A549 (cell line): ENCODE results near the gene ZBTB14. TPM values are rescaled to one million over a fixed set of nuclear protein-coding genes. Genes with fewer than 3 reads are reported as not detected.

Experiments used
- ATAC-seq, 2 experiments: fragments of 200-7000 bp in 1 of 2; fragments of >200 bp in 1 of 2; cut with Nextera tagmentation in 1 of 2; cut with Tn5 transposase in 1 of 2; 3 replicates each; pipeline versions ENCODE4 v1.8.0 to v1.9.1; 2018 to 2020; ENCODE audit warnings: mild to moderate bottlenecking in 1 of 2, moderate library complexity in 1 of 2
- CTCF ChIA-PET: fragments of 300-600 bp; sonication (Branson Sonifier 250); formaldehyde crosslinking; extraction: SDS; loops from one replicate; lab custom pipeline; 2021; ENCODE audit warnings: antibody characterized with exemption, inconsistent platforms; lab: Yijun Ruan, JAX
- POLR2A ChIA-PET: fragments of 350-600 bp; formaldehyde crosslinking; extraction: SDS; loops from one replicate; lab custom pipeline; 2021; ENCODE audit warnings: antibody characterized with exemption, inconsistent platforms; lab: Yijun Ruan, JAX
- DNase-seq, 2 experiments: peaks; one replicate each; pipeline versions ENCODE4 v3.0.0 to v3.0.0-alpha.2; 2011 to 2016; ENCODE audit warnings: low read depth in 1 of 2, low spot score in 1 of 2
- FAIRE-seq: peaks from 2 replicates; lab custom pipeline; 2011; peaks lifted over from hg19 to GRCh38; lab: Jason Lieb, UNC
- H3K27ac ChIP-seq, 2 experiments: fragments of >200 bp; sonication (Bioruptor Twin); formaldehyde crosslinking; 3 replicates each; pipeline ENCODE4 v1.5.1; 2016 to 2017
- H3K4me1 ChIP-seq: fragments of >200 bp; sonication (Bioruptor Twin); formaldehyde crosslinking; 3 replicates; pipeline ENCODE4 v1.6.1; 2016
- H3K4me2 ChIP-seq: fragments of >200 bp; sonication (Bioruptor Twin); formaldehyde crosslinking; 3 replicates; pipeline ENCODE4 v1.6.1; 2016
- H3K4me3 ChIP-seq: fragments of >200 bp; sonication (Bioruptor Twin); formaldehyde crosslinking; 3 replicates; pipeline ENCODE4 v1.5.1; 2016
- H3K9me3 ChIP-seq: fragments of >200 bp; sonication (Bioruptor Twin); formaldehyde crosslinking; 3 replicates; pipeline ENCODE4 v1.6.1; 2016
- ATOH8 ChIP-seq: fragments of 250-450 bp; sonication (Bioruptor Pico); IDR thresholded peaks from 2 replicates; pipeline ENCODE4 v1.5.0; 2020; ENCODE audit warnings: low read depth, mild to moderate bottlenecking, moderate library complexity
- CBX2 ChIP-seq: fragments of 200-600 bp; sonication (generic); IDR thresholded peaks from 2 replicates; pipeline ENCODE4 v1.6.1; 2016; ENCODE audit warnings: low read depth, mild to moderate bottlenecking, borderline replicate concordance
- CBX8 ChIP-seq: fragments of 200-600 bp; sonication (generic); IDR thresholded peaks from 2 replicates; pipeline ENCODE4 v1.6.1; 2016
- CEBPB ChIP-seq, 2 experiments: fragments of >200 bp in 1 of 2; sonication (Bioruptor Twin) in 1 of 2; formaldehyde crosslinking in 1 of 2; IDR thresholded peaks; 2 replicates each; pipeline ENCODE4 v1.6.1; 2012 to 2016
- CHD4 ChIP-seq: fragments of 200-600 bp; sonication (generic); IDR thresholded peaks from 2 replicates; pipeline ENCODE4 v1.6.1; 2016; ENCODE audit warnings: antibody characterized with exemption, mild to moderate bottlenecking, borderline replicate concordance
- E2F6 ChIP-seq: IDR thresholded peaks from 2 replicates; pipeline ENCODE4 v1.6.1; 2012; ENCODE audit warnings: low read depth, borderline replicate concordance
- EHF ChIP-seq: fragments of 250-450 bp; sonication (Bioruptor Pico); IDR thresholded peaks from 2 replicates; pipeline ENCODE4 v1.5.0; 2020; ENCODE audit warnings: mild to moderate bottlenecking
- FOSB ChIP-seq: fragments of 250-450 bp; sonication (Bioruptor Pico); IDR thresholded peaks from 2 replicates; pipeline ENCODE4 v1.5.0; 2020; ENCODE audit warnings: mild to moderate bottlenecking, moderate library complexity
- FOXS1 ChIP-seq: fragments of 250-450 bp; sonication (Bioruptor Pico); IDR thresholded peaks from 2 replicates; pipeline ENCODE4 v1.5.0; 2020; ENCODE audit warnings: mild to moderate bottlenecking, moderate library complexity
- HDAC2 ChIP-seq: fragments of 200-600 bp; sonication (generic); IDR thresholded peaks from 2 replicates; pipeline ENCODE4 v1.6.1; 2016
- HOXA7 ChIP-seq: fragments of 250-450 bp; sonication (Bioruptor Pico); IDR thresholded peaks from 2 replicates; pipeline ENCODE4 v1.5.0; 2020; ENCODE audit warnings: mild to moderate bottlenecking, moderate library complexity
- HOXB13 ChIP-seq: fragments of 250-450 bp; sonication (Bioruptor Pico); IDR thresholded peaks from 2 replicates; pipeline ENCODE4 v1.5.0; 2020; ENCODE audit warnings: low read depth, mild to moderate bottlenecking, moderate library complexity
- MAFK ChIP-seq: fragments of 450-650 bp; IDR thresholded peaks from 2 replicates; pipeline ENCODE4 v1.6.1; 2014; ENCODE audit not compliant: partially characterized antibody
- MAX ChIP-seq: IDR thresholded peaks from 2 replicates; pipeline ENCODE4 v1.6.1; 2012
- NFE2L2 ChIP-seq: fragments of 150-350 bp; conservative IDR thresholded peaks from 2 replicates; pipeline ENCODE4 v1.6.1; 2014; ENCODE audit warnings: low read length
- NPAS2 ChIP-seq: fragments of 250-450 bp; sonication (Bioruptor Pico); IDR thresholded peaks from 2 replicates; pipeline ENCODE4 v1.8.0; 2022; ENCODE audit warnings: mild to moderate bottlenecking, moderate library complexity, borderline replicate concordance
- NR3C1 ChIP-seq: fragments of >200 bp; sonication (Bioruptor Twin); formaldehyde crosslinking; IDR thresholded peaks from 3 replicates; pipeline ENCODE4 v1.6.1; 2017
- POLR2A ChIP-seq: IDR thresholded peaks from 2 replicates; pipeline ENCODE4 v1.6.1; 2012; ENCODE audit warnings: mild to moderate bottlenecking, low read length
- RAD21 ChIP-seq, 2 experiments: fragments of >200 bp in 1 of 2; sonication (Bioruptor Twin) in 1 of 2; formaldehyde crosslinking in 1 of 2; IDR thresholded peaks in 1 of 2; conservative IDR thresholded peaks in 1 of 2; 2 replicates in 1 of 2; 3 replicates in 1 of 2; pipeline ENCODE4 v1.6.1; 2012 to 2018; ENCODE audit warnings: inconsistent platforms in 1 of 2
- RNF2 ChIP-seq: fragments of 200-600 bp; sonication (generic); IDR thresholded peaks from 2 replicates; pipeline ENCODE4 v1.6.1; 2016; ENCODE audit warnings: low read depth, mild to moderate bottlenecking, antibody characterized with exemption, moderate library complexity, borderline replicate concordance
- SMC3 ChIP-seq: fragments of >200 bp; sonication (Bioruptor Twin); formaldehyde crosslinking; IDR thresholded peaks from 3 replicates; pipeline ENCODE4 v1.6.1; 2018; ENCODE audit warnings: inconsistent platforms
- TFCP2L1 ChIP-seq: fragments of 250-450 bp; sonication (Bioruptor Pico); IDR thresholded peaks from 2 replicates; pipeline ENCODE4 v1.5.0; 2021; ENCODE audit warnings: mild to moderate bottlenecking
- TP53 ChIP-seq: fragments of 250-450 bp; sonication (Bioruptor Pico); IDR thresholded peaks from 2 replicates; pipeline ENCODE4 v1.5.0; 2021; ENCODE audit warnings: mild to moderate bottlenecking, moderate library complexity
- ZNF302 ChIP-seq: fragments of 250-450 bp; sonication (Bioruptor Pico); IDR thresholded peaks from 2 replicates; pipeline ENCODE4 v1.9.0; 2021; ENCODE audit warnings: inconsistent platforms, mild to moderate bottlenecking, moderate library complexity
- ZSCAN20 ChIP-seq: fragments of 250-450 bp; sonication (Bioruptor Pico); IDR thresholded peaks from 2 replicates; pipeline ENCODE4 v1.8.0; 2022; ENCODE audit warnings: mild to moderate bottlenecking, moderate library complexity
- WGBS: methylation state at CpG from one replicate; pipeline ENCODE4 v1.1.6; 2017; ENCODE audit errors: missing lambda C conversion rate; 5-methylcytosine and 5-hydroxymethylcytosine counted together
- polyA plus RNA-seq, 4 experiments: library from polyadenylated mRNA; depleted of rRNA in 3 of 4; stranded (reverse); fragments of >200 nt; fragmentation: RNase III in 1 of 4; extraction: RNeasy Plus Mini Kit Qiagen cat#74134 plus additional on column Dnase treatment in 1 of 4; gene quantifications; 2 replicates in 3 of 4; 3 replicates in 1 of 4; pipeline ENCODE4 v1.2.3, GENCODE V29; 2011 to 2017
- TF ChIP-seq, protein P1 (sequence below): fragments of 250-450 bp; sonication (Bioruptor Pico); IDR thresholded peaks from 2 replicates; pipeline ENCODE4 v1.5.0; 2021; ENCODE audit warnings: mild to moderate bottlenecking, moderate library complexity, borderline replicate concordance
- TF ChIP-seq, protein P2 (sequence below): fragments of 450-650 bp; IDR thresholded peaks from 2 replicates; pipeline ENCODE4 v1.6.1; 2014; ENCODE audit warnings: antibody characterized with exemption

ZBTB14 gene
- polyA plus RNA-seq, 2 of the 4 experiments (the other 2 are of a cell fraction), result 7.1 to 23.4 TPM

GRCh38 chr18:5266721-5267120, 28.8 kb downstream of the ZBTB14 start:
- 5% methylated on average over 3 of the region's 3 CpGs for WGBS
- Histone ChIP-seq H3K4me3 (no peak overlapping the region), H3K27ac (no peak overlapping the region), H3K4me1 (no peaks in the 10 kb centered on the region), H3K9me3 (no peaks in the 10 kb centered on the region), H3K4me2 (no peak overlapping the region)
- FAIRE-seq, result no peak
- ChIA-PET CTCF (no interaction called here), POLR2A (no interaction called here)
- TF ChIP-seq MAFK, result peak; percentile 81
- no peak for TF ChIP-seq HDAC2
- DNase-seq, result no peak
- ATAC-seq, result no peak

GRCh38 chr18:5253910-5254309, 41.6 kb downstream of the ZBTB14 start:
- H3K4me1 ChIP-seq, result no peaks in the 10 kb centered on the region
- POLR2A ChIA-PET, result no interaction called here
- FAIRE-seq (no peak), ATAC-seq (no peak), DNase-seq (no peak)
- no peaks in the 10 kb centered on the region for H3K9me3 ChIP-seq
- no peak overlapping the region for H3K4me2 ChIP-seq
- H3K4me3 ChIP-seq, result no peak overlapping the region
- no peak overlapping the region for H3K27ac ChIP-seq
- 3% methylated on average over 2 of the region's 2 CpGs for WGBS
- TF ChIP-seq HDAC2, result no peak
- TF ChIP-seq, protein P1, sequence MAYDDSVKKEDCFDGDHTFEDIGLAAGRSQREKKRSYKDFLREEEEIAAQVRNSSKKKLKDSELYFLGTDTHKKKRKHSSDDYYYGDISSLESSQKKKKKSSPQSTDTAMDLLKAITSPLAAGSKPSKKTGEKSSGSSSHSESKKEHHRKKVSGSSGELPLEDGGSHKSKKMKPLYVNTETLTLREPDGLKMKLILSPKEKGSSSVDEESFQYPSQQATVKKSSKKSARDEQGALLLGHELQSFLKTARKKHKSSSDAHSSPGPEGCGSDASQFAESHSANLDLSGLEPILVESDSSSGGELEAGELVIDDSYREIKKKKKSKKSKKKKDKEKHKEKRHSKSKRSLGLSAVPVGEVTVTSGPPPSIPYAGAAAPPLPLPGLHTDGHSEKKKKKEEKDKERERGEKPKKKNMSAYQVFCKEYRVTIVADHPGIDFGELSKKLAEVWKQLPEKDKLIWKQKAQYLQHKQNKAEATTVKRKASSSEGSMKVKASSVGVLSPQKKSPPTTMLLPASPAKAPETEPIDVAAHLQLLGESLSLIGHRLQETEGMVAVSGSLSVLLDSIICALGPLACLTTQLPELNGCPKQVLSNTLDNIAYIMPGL (CRISPR knock-in tag), result no peak
- no peak for TF ChIP-seq ZNF302 (CRISPR knock-in tag)
- TF ChIP-seq HOXB13 (CRISPR knock-in tag), result no peak
- TF ChIP-seq MAX, result no peak
- no peak for TF ChIP-seq NFE2L2
- TF ChIP-seq ATOH8 (CRISPR knock-in tag), result no peak
- no peak for TF ChIP-seq TP53
- TF ChIP-seq CBX8, result no peak
- no peak for TF ChIP-seq NPAS2 (CRISPR knock-in tag)
- TF ChIP-seq CBX2, result no peak
- TF ChIP-seq CHD4, result no peak
- no peak for TF ChIP-seq ZSCAN20
- TF ChIP-seq E2F6, result no peak
- no peak for TF ChIP-seq RAD21 (conservative IDR thresholded peaks at IDR 0.05 in 1 of 2, IDR thresholded peaks at IDR 0.05 in 1 of 2)
- TF ChIP-seq, all 56 proteins: peak for 0
- CTCF ChIA-PET, result no interaction called here

DNA sequence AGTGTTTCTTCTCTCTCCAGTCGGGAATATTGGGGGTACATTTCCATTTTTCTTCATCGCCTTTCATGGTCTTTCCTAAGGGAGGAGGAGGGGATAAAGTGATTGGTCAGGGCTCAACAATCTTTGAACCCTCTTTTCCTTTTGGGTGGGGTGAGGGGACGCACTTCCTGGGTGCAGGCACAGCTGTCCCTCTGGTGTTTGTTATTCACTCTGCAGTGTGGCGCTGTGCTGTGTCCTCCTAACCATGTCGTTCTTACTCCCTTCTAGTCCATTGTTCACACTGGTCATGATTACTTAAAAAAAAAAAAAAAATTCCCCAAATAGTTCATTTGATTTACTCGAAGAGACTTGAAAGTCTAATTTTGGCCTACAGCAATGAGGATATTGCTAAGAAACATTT, 44.4 kb downstream of the ZBTB14 start:
- ChIA-PET POLR2A (no interaction called here), CTCF (no interaction called here)
- no peak for FAIRE-seq
- Histone ChIP-seq H3K27ac (no peak overlapping the region), H3K4me2 (no peak overlapping the region), H3K4me3 (no peak overlapping the region), H3K4me1 (no peaks in the 10 kb centered on the region), H3K9me3 (no peaks in the 10 kb centered on the region)
- 35% methylated on average over 6 of the region's 6 CpGs for WGBS
- ATAC-seq, result no peak
- TF ChIP-seq ATOH8 (CRISPR knock-in tag), result no peak
- no peak for TF ChIP-seq MAX
- TF ChIP-seq FOSB (CRISPR knock-in tag), result no peak
- no peak for TF ChIP-seq TFCP2L1 (CRISPR knock-in tag)
- TF ChIP-seq HOXA7 (CRISPR knock-in tag), result no peak
- TF ChIP-seq POLR2A, result no peak
- TF ChIP-seq, protein P2, sequence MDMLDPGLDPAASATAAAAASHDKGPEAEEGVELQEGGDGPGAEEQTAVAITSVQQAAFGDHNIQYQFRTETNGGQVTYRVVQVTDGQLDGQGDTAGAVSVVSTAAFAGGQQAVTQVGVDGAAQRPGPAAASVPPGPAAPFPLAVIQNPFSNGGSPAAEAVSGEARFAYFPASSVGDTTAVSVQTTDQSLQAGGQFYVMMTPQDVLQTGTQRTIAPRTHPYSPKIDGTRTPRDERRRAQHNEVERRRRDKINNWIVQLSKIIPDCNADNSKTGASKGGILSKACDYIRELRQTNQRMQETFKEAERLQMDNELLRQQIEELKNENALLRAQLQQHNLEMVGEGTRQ, result no peak
- TF ChIP-seq RNF2, result no peak
- no peak for TF ChIP-seq E2F6
- TF ChIP-seq NR3C1, result no peak
- TF ChIP-seq EHF (CRISPR knock-in tag), result no peak
- no peak for TF ChIP-seq FOXS1 (CRISPR knock-in tag)
- no peak for TF ChIP-seq ZNF302 (CRISPR knock-in tag)
- TF ChIP-seq CEBPB (IDR thresholded peaks at IDR 0.05), result no peak
- no peak for TF ChIP-seq SMC3
- DNase-seq, result no peak
